Liver (tissue), 3 donors: ENCODE measurements around the gene ITGB2.

Experiments used
- CTCF ChIP-seq: fragments of 150-350 bp; IDR thresholded peaks from 2 replicates; pipeline ENCODE4 v1.5.1; 2017; ENCODE audit warnings: improper control_type of control experiment, low read depth, low read length; ENCODE audit not compliant: missing input control
- HNF4A ChIP-seq, 2 donors: conservative IDR thresholded peaks; 2 replicates each; pipeline ENCODE4 v1.6.1; 2016; ENCODE audit warnings: antibody characterized with exemption in 2 of 2, mild to moderate bottlenecking in 2 of 2
- JUND ChIP-seq, 2 donors: IDR thresholded peaks; 2 replicates each; pipeline ENCODE4 v1.6.1; 2016; ENCODE audit warnings: antibody characterized with exemption in 2 of 2
- REST ChIP-seq: IDR thresholded peaks from 2 replicates; pipeline ENCODE4 v1.6.1; 2016; ENCODE audit warnings: antibody characterized with exemption, mild to moderate bottlenecking
- RXRA ChIP-seq, 2 donors: IDR thresholded peaks; 2 replicates each; pipeline ENCODE4 v1.6.1; 2017 to 2018; ENCODE audit warnings: antibody characterized with exemption in 2 of 2, mild to moderate bottlenecking in 1 of 2
- SP1 ChIP-seq: IDR thresholded peaks from 2 replicates; pipeline ENCODE4 v1.6.1; 2018; ENCODE audit warnings: antibody characterized with exemption, mild to moderate bottlenecking
- TAF1 ChIP-seq: conservative IDR thresholded peaks from 2 replicates; pipeline ENCODE4 v1.6.1; 2016; ENCODE audit warnings: antibody characterized with exemption, mild to moderate bottlenecking
- YY1 ChIP-seq: IDR thresholded peaks from 2 replicates; pipeline ENCODE4 v1.6.1; 2016; ENCODE audit warnings: antibody characterized with exemption, mild to moderate bottlenecking
- donor health status: healthy.
- donor health status: healthy.

- TF ChIP-seq CTCF (no peak), JUND (IDR thresholded peaks at IDR 0.05) (no peak), YY1 (no peak), RXRA (IDR thresholded peaks at IDR 0.05) (no peak), TAF1 (no peak), SP1 (no peak), REST (no peak), HNF4A (conservative IDR thresholded peaks at IDR 0.05) (no peak)
These were observed 62.4 kb downstream of the ITGB2 start for GRCh38 chr21:44858291-44858690.
